AG08395 (cell line): Measurements from ENCODE around the gene CREG2.
A peak's percentile ranks its signal among the peaks of the same experiment; 100 is the strongest.
"Not testable (repeated sequence)": the region's sequence is repeated elsewhere in the genome, so short reads cannot be mapped to it uniquely, and the experiment has no call there.

Experiments used
- DNase-seq: peaks from one replicate; pipeline ENCODE4 v3.0.0; 2012; ENCODE audit warnings: mixed read lengths, low spot score

The CREG2 gene

GRCh38 chr2:101342625-101343008, 44.7 kb downstream of the CREG2 start:
- no peak for DNase-seq

- peak; percentile 86 for DNase-seq
Observed at GRCh38 chr2:101341901-101342624, 45.2 kb downstream of the CREG2 start.

- DNase-seq = no peak
Observed at GRCh38 chr2:101341421-101341820, 45.9 kb downstream of the CREG2 start.

- DNase-seq = no peak
Observed at GRCh38 chr2:101340141-101340551, 47.2 kb downstream of the CREG2 start.

DNA sequence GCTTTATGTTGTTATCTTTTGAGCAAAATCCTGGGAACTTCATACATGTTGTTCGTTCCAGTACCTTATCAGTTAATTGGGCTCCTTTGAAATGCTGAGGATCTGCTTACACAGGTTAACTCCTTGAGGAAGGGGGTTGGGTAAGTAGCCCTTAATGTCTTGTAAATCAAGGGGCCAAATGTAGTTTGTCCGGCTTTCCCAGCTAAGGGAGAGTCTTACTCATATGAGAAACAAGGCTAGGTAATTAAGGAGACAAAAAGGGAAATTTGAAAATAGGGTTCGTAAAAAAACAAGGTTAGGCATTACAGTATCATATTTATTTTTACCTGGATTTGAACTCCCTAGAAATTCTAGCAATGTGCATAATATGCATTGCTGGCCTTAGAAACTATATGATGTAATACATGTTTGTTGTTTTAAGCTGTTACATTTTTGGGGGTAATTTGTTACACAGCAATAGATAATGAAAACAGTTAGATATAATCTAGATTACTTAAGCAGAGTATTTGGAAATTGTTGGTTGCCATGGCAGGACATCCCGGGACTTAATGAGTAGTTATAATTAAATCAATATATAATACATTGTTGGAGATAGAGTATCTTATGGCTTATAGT, 47.9 kb downstream of the CREG2 start:
- no peak for DNase-seq

DNA sequence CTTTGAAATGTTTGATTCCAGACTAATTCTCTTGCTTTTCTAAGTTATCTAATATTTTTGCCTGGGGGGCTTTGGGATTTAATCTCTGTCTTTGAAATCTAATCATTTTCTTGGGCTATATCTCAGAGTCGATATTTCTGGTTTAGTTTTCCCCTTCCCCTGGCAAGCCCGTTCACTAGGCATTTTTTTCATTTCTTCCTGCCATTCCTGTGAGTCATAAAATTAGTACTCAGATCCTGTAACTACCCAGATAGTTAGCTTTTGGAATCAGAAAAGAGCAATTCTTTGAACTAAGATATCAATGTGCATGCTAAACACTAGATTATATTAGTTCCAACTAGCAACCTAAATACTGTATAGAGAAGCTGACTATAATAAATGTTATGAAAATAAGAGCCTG, 49.4 kb downstream of the CREG2 start:
- peak; percentile 49 for DNase-seq

GRCh38 chr2:101332885-101333766, 54.2 kb downstream of the CREG2 start:
- no peak for DNase-seq

- no peak for DNase-seq
Observed at GRCh38 chr2:101331202-101331601, 56.1 kb downstream of the CREG2 start.

DNA sequence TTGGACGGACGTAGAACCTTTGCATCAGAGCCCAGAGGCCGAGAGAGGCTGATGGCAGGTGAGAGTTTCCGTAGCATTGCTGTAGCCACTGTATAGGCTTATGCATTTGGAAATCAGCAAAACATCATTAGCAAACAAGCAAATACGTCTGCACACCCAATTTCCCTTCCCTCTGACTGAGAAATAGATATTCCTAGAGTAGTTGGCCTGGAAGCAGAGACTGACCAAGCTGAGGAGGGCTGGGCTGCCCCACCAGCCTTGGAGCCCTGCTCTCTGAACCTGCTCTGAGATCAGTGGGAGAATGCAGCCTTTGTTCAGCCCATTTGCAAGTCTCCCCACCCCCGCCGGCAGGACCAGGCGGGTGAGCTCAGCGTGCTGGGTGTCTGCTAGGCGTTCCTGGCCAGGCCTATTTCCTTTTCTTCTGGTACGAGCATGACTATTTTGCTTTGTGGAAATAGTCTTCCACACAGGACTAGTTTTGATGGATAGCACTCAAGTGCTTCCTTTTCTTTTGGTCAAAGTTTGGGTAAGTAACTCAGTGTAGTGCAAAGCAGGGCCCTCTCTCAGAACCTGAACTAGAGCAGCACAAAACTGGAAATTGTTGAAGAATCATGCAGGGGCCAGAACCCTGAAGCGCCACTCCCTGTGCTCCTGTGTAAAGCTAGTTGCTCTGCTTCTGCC, 56.9 kb downstream of the CREG2 start:
- DNase-seq = no peak

DNA sequence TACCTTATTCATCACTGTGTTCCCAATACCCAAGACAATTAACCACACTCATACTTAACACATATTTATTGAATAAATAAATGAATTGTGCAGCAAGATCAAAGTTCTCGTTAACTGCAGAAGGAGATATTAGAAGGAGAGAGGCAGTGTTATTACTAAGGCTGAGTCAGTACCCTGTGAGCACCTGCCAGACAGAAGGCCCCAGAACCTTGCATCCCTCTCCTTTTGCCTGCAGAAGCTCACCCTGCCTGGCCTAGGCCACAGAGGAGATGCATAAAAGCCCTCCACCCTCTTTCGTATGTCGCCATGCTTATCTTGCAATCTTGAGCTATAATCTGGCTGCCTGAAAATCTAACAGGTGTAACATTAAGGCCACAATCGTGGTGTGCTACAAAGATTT, 58.3 kb downstream of the CREG2 start:
- no peak for DNase-seq

GRCh38 chr2:101328474-101329007, 58.8 kb downstream of the CREG2 start:
- no peak for DNase-seq

DNA sequence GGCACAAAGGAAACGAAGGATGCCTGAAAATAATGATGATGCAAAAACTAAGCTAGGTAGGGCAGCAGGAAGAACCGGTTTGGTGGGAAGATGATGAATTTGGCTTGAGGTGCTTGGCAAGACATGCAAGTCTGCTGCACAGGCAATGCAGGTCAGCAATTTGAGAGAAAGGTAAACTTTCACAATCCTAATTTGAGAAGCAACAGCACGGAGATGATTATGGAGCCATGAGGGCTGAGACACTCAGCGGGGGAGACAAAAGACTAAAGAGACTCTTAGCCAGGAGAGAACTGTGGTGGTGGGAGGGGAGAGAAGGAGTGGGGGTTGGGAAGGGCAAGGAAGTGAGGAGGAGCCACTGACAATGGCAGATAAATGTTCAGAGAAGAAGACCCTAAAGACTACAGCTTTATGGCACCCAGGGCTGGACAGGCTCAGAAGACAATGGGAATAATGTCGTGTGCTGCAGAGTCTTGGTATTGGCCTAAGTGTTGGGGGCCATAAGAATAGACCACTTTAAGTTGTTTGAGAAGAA, 59.4 kb downstream of the CREG2 start:
- DNase-seq = no peak

DNA sequence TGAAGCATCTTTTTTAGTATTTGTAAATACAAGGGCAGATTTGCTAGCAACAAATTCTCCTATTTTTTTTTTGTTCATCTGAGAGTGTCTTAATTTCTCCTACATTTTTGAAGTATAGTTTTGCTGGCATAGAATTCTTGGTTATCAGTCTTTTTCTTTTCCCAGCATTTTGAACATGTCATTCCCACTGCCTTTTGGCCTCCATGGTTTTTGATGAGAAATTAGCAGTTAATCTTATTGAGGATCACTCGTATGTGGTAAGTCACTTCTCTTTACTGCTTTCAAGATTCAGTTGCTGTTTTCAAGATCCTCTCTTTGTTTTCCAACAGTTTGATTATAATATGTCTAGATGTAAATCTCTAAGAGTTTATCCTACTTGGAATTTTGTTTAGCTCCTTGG, 61.9 kb downstream of the CREG2 start:
- DNase-seq = no peak

DNA sequence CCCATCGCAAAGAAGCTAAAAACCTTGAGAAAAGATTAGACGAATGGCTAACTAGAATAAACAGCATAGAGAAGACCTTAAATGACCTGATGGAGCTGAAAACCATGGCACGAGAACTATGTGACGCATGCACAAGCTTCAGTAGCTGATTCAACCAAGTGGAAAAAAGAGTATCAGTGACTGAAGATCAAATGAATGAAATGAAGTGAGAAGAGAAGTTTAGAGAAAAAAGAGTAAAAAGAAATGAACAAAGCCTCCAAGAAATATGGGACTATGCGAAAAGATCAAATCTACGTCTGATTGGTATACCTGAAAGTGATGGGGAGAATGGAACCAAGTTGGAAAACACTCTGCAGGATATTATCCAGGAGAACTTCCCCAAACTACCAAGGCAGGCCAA, 70.7 kb downstream of the CREG2 start:
- DNase-seq = not testable (repeated sequence)

GRCh38 chr2:101311696-101312017, 75.6 kb downstream of the CREG2 start:
- DNase-seq = no peak

- no peak for DNase-seq
Observed at GRCh38 chr2:101310834-101311695, 76.2 kb downstream of the CREG2 start.

- DNase-seq = no peak
Observed at GRCh38 chr2:101310090-101310833, 77.0 kb downstream of the CREG2 start.

DNA sequence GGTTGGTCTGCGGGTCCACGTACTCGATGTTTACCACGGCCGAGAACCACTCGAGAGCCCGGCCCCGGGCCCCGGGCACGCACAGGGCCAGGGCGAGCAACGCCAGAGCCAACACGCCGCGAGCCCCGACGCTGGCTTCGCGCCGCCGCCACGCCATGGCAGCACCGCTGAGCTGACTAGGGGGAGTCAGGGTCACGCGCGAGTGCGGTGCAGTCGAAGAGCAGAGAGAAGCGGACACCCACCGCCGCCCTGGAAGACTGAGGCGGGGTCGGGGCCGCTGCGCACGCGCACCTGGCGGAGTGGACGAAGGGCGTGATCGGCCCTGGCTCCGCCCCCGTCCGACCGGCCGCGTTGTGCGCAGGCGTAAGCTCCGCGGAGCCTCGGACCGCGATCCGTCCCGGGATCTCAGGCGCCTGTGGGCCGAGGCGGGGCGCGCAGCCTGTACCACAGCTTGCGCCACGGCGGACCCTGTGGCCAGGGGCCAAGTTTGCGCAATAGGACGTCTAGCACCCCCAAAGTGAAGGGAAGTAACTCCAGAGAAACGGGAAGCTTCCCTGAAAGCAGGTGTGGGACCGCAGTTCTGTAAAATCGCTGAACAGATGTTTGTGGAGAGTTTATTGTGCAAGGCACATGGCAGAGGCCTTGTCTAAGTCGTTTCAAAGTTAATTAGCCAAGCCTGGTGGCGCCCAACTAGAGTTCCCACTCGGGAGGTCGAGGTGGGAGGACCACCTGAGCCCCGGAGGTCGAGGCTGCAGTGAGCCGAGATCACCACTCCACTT, 78.7 kb downstream of the CREG2 start, which contains the start of gene RNF149:
TSS of gene RNF149 (minus strand) at position 270 of the 779 bp plus-strand sequence. CDS start at position 157, 113 bp downstream.
- peak; percentile 100 for DNase-seq

- peak; percentile 15 for DNase-seq
Observed at GRCh38 chr2:101307950-101308431, 79.3 kb downstream of the CREG2 start.
